Osteoblast (primary cell): ENCODE data around the gene CYTH4. TPM values are rescaled to one million over a fixed set of nuclear protein-coding genes. Genes with fewer than 3 reads are reported as not detected.

Experiments used
- DNase-seq: peaks from one replicate; pipeline ENCODE4 v3.0.0; 2011; ENCODE audit warnings: low spot score, mixed read lengths; ENCODE audit not compliant: insufficient read length; ENCODE audit errors: missing footprints
- H2AFZ ChIP-seq: 2 replicates; pipeline ENCODE4 v1.6.0; 2011; ENCODE audit warnings: mild to moderate bottlenecking, low read length
- H3K27ac ChIP-seq: 2 replicates; pipeline ENCODE4 v1.5.1; 2011; ENCODE audit warnings: mild to moderate bottlenecking, low read depth, low read length, moderate library complexity
- H3K27me3 ChIP-seq: 2 replicates; pipeline ENCODE4 v1.6.0; 2012; ENCODE audit warnings: mild to moderate bottlenecking, control low read depth, inconsistent platforms, low read length, moderate library complexity; ENCODE audit not compliant: insufficient read depth
- H3K36me3 ChIP-seq: 2 replicates; pipeline ENCODE4 v1.5.1; 2011; ENCODE audit warnings: mild to moderate bottlenecking, low read length, control low read depth, moderate library complexity; ENCODE audit not compliant: insufficient read depth
- H3K4me1 ChIP-seq: 2 replicates; pipeline ENCODE4 v1.5.1; 2011; ENCODE audit warnings: mild to moderate bottlenecking, low read length, control low read depth, moderate library complexity; ENCODE audit not compliant: insufficient read depth
- H3K4me2 ChIP-seq: 2 replicates; pipeline ENCODE4 v1.6.0; 2011; ENCODE audit warnings: mild to moderate bottlenecking, low read length; ENCODE audit not compliant: insufficient read depth
- H3K4me3 ChIP-seq: fragments of 200-600 bp; sonication (generic); 3 replicates; pipeline ENCODE4 v1.5.1; 2012; ENCODE audit warnings: mild to moderate bottlenecking, low read length, inconsistent platforms; ENCODE audit not compliant: insufficient read depth
- H3K79me2 ChIP-seq: 2 replicates; pipeline ENCODE4 v1.6.0; 2012; ENCODE audit warnings: mild to moderate bottlenecking, low read length, control low read depth, inconsistent platforms; ENCODE audit not compliant: insufficient read depth
- H3K9me3 ChIP-seq: 2 replicates; pipeline ENCODE4 v1.5.1; 2011; ENCODE audit warnings: low read depth, low read length, control low read depth
- H4K20me1 ChIP-seq: 2 replicates; pipeline ENCODE4 v1.6.0; 2012; ENCODE audit warnings: mild to moderate bottlenecking, low read length, control low read depth; ENCODE audit not compliant: insufficient read depth
- CTCF ChIP-seq: IDR thresholded peaks from 2 replicates; pipeline ENCODE4 v1.5.1; 2011; ENCODE audit warnings: mild to moderate bottlenecking, low read depth, low read length, moderate library complexity; ENCODE audit errors: extremely low read depth
- total RNA-seq: library from RNA; depleted of rRNA; stranded (reverse); fragments of >200 nt; gene quantifications from 2 replicates; pipeline ENCODE4 v1.2.3, GENCODE V29; 2012

The CYTH4 gene
- total RNA-seq, 1 donor: 0.72 TPM

- Histone ChIP-seq H3K36me3 (no peaks in the 10 kb centered on the region), H3K9me3 (no peaks in the 10 kb centered on the region)
Measured at GRCh38 chr22:37299969-37300509, 17.7 kb downstream of the CYTH4 start.

GRCh38 chr22:37300551-37301017, 18.3 kb downstream of the CYTH4 start:
- Histone ChIP-seq H3K27ac (no peak overlapping the region), H3K79me2 (no peaks in the 10 kb centered on the region), H3K4me2 (no peak overlapping the region), H3K36me3 (no peaks in the 10 kb centered on the region), H4K20me1 (no peaks in the 10 kb centered on the region), H2AFZ (no peak overlapping the region), H3K4me1 (peaks cover 23% of the 10 kb centered on the region), H3K9me3 (no peaks in the 10 kb centered on the region), H3K27me3 (no peaks in the 10 kb centered on the region), H3K4me3 (no peak overlapping the region)
- no peak for DNase-seq
- TF ChIP-seq CTCF: no peak

More at GRCh38 chr22:37299969-37300509, 17.7 kb downstream of the CYTH4 start:
- no peak overlapping the region for H3K4me2 ChIP-seq
- no peak for TF ChIP-seq CTCF
- no peak overlapping the region for H2AFZ ChIP-seq
- H3K27ac ChIP-seq: no peak overlapping the region
- H3K4me3 ChIP-seq: no peak overlapping the region
- no peaks in the 10 kb centered on the region for H4K20me1 ChIP-seq
- H3K79me2 ChIP-seq: no peaks in the 10 kb centered on the region
- peaks cover 20% of the 10 kb centered on the region for H3K4me1 ChIP-seq
- no peaks in the 10 kb centered on the region for H3K27me3 ChIP-seq
- DNase-seq: no peak

- Histone ChIP-seq H3K79me2 (no peaks in the 10 kb centered on the region), H3K27me3 (no peaks in the 10 kb centered on the region), H2AFZ (no peak overlapping the region), H3K4me1 (peaks cover 28% of the 10 kb centered on the region), H3K9me3 (no peaks in the 10 kb centered on the region), H3K36me3 (no peaks in the 10 kb centered on the region), H3K27ac (no peak overlapping the region), H3K4me3 (no peak overlapping the region), H3K4me2 (no peak overlapping the region), H4K20me1 (no peaks in the 10 kb centered on the region)
- DNase-seq: peak; percentile 73
- TF ChIP-seq CTCF: no peak
Measured at GRCh38 chr22:37301144-37301830, 19.0 kb downstream of the CYTH4 start.

GRCh38 chr22:37302674-37303555, 20.6 kb downstream of the CYTH4 start:
- Histone ChIP-seq H3K36me3 (no peaks in the 10 kb centered on the region), H3K27me3 (no peaks in the 10 kb centered on the region), H3K27ac (peak overlapping the region; percentile 87), H4K20me1 (no peaks in the 10 kb centered on the region), H3K79me2 (no peaks in the 10 kb centered on the region), H3K4me1 (peaks cover 44% of the 10 kb centered on the region), H3K4me2 (peak overlapping the region; percentile 39), H3K4me3 (no peak overlapping the region), H3K9me3 (no peaks in the 10 kb centered on the region), H2AFZ (no peak overlapping the region)
- peak; percentile 48 for DNase-seq
- TF ChIP-seq CTCF: no peak
